Thyroid gland (tissue), 4 donors: ENCODE data around the gene F11R.

Source experiments
- CTCF ChIP-seq, 6 experiments: fragments of 200-600 bp in 3 of 6; fragments of 450-650 bp in 3 of 6; sonication (generic) in 3 of 6; IDR thresholded peaks; one replicate each; pipeline ENCODE4 v1.5.1; 2016 to 2019; ENCODE audit warnings: antibody characterized with exemption in 6 of 6, mild to moderate bottlenecking in 2 of 6, inconsistent platforms in 1 of 6, moderate library complexity in 1 of 6
- POLR2A ChIP-seq, 2 donors: fragments of 450-650 bp; IDR thresholded peaks; one replicate each; pipeline ENCODE4 v1.6.1; 2017; ENCODE audit warnings: antibody characterized with exemption in 2 of 2, mild to moderate bottlenecking in 2 of 2, moderate library complexity in 1 of 2

DNA sequence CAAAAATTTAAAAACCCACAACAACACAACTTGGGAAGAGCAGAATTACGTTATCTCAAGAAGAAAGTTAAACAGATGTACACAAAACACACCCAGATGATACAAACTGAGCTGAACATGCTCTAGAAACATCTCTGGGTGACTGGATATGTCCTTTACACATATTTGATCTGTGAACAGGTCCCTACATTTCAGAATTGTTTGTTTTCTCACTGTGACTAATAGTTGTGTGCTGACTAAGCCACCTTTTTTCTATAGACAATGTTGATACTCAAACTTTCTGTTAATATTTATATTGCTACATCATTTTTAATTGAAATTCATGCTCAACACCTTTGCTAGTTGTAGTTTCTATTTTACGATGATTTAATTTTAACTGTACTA lies 1.0 kb upstream of the F11R start:
- no peak for TF ChIP-seq POLR2A (IDR thresholded peaks at IDR 0.05)
- TF ChIP-seq CTCF (IDR thresholded peaks at IDR 0.05) = no peak
